Measurements from ENCODE around the gene CASZ1. TPM values are rescaled to one million over a fixed set of nuclear protein-coding genes. Genes with fewer than 3 reads are reported as not detected.

CASZ1 gene
- total RNA-seq, 6 experiments from 2014 or later = 0.14 to 0.67 (median 0.43) TPM

DNA sequence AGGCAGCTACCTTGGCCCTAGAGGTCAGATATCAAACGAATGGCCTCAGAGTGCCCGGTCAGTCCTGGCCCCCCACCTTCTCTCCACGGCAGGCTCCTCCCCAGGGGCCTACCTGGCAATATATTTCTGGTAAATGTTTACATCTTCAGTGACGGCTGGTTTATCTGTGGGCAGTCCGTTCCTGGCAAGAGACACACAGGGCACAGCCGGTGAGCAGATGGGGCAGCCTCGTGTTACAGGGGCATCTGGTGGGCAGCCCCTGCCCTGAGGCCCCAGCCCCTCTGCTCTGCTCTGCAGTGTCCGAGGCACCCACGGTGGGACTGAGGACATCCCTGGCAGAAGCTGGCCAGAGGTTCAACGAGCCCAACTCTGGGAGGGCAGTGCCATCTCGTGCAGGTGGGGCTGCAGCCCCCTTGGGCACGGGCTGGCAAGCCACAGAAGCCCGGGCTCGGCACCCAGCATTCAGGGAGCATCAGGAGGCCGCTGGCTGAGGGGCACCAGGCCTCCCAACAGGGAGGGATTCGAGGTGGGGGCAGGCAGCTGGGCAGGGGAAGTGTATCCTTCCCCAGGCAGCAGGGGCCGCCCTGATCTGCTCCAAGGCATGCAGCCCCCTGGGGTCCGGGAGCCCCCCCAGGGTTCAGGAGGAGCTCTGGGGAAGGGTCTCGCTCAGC is 137.9 kb downstream of the CASZ1 start:
- Mint-ChIP-seq H3K27me3 (ENCODE audit: insufficient read depth) (peaks cover 15% of the 10 kb centered on the region), H3K27ac (no peak overlapping the region), H3K4me3 (no peak overlapping the region), H3K9me3 (no peaks in the 10 kb centered on the region), H3K36me3 (ENCODE audit: low read depth) (no peaks in the 10 kb centered on the region), H3K4me1 (ENCODE audit: low read depth) (no peaks in the 10 kb centered on the region)
- TF ChIP-seq, protein P1, sequence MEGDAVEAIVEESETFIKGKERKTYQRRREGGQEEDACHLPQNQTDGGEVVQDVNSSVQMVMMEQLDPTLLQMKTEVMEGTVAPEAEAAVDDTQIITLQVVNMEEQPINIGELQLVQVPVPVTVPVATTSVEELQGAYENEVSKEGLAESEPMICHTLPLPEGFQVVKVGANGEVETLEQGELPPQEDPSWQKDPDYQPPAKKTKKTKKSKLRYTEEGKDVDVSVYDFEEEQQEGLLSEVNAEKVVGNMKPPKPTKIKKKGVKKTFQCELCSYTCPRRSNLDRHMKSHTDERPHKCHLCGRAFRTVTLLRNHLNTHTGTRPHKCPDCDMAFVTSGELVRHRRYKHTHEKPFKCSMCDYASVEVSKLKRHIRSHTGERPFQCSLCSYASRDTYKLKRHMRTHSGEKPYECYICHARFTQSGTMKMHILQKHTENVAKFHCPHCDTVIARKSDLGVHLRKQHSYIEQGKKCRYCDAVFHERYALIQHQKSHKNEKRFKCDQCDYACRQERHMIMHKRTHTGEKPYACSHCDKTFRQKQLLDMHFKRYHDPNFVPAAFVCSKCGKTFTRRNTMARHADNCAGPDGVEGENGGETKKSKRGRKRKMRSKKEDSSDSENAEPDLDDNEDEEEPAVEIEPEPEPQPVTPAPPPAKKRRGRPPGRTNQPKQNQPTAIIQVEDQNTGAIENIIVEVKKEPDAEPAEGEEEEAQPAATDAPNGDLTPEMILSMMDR (IDR thresholded peaks at IDR 0.05) = no peak
- no peak for DNase-seq

DNA sequence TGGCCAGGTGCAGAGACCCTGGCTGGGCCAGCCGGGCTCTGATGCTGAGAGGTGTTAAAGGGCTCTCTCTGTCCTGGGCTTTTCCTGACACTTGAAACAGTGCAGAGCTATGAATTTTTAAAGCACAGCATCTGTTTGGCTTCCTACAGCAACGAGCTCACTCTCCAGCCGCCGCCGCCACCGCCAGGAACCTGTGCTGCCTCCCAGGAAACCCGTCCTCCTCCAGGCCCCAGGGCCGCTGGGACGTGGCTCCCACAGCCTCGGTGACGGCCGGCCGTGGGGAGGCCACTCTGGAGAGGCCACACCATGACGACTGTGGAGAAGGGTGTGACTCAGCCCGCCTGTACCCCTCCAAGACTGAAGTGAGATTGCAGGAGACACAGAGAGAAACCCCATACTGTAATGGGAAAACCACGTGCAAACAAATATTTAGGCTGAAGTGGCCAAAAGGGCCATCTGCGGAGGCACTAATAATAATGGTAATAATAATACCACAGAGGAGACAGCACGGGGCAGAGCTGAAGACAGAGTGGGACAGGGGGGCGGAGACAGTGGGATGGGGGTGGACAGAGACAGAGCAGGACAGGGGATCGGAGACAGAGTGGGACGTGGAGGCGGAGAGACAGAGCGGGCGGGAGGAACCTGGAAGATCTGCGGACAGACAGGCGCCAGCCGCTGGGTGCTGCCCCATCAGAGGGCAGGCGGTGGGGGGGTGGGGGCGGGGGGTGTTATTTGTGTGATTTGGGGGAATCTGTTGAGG is 139.2 kb downstream of the CASZ1 start:
- TF ChIP-seq, protein P1 (IDR thresholded peaks at IDR 0.05) = no peak
- no peaks in the 10 kb centered on the region for H3K9me3 Mint-ChIP-seq

DNA sequence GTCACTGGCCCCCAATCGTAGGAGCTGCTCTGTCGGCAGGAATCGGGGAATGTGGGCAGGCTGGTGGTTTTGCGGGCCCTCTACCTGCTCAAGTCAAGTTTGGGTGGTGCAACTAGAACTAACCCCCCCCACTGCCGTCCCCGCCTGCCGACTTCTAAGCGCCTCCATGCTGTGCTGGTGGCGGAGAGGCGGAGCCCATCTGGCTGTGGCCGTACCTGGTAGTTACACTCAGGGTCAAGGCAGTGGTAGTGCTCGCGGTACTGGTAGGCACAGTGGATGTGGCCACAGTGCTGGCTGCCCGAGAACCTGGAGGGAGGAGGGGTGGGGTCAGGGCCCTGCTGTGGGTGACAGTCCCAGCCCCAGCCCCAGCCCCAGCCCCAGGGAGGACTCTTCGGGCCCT is 140.0 kb downstream of the CASZ1 start:
- Mint-ChIP-seq H3K9me3 (no peaks in the 10 kb centered on the region), H3K4me3 (no peak overlapping the region), H3K27ac (no peak overlapping the region), H3K36me3 (ENCODE audit: low read depth) (no peaks in the 10 kb centered on the region), H3K27me3 (ENCODE audit: insufficient read depth) (peaks cover 18% of the 10 kb centered on the region), H3K4me1 (ENCODE audit: low read depth) (no peaks in the 10 kb centered on the region)
- TF ChIP-seq, protein P1 (IDR thresholded peaks at IDR 0.05) = no peak
- no peak for DNase-seq

More for the DNA sequence above, 139.2 kb downstream of the CASZ1 start:
- Mint-ChIP-seq H3K27me3 (ENCODE audit: insufficient read depth) (peaks cover 16% of the 10 kb centered on the region), H3K36me3 (ENCODE audit: low read depth) (no peaks in the 10 kb centered on the region), H3K4me1 (ENCODE audit: low read depth) (no peaks in the 10 kb centered on the region), H3K4me3 (no peak overlapping the region), H3K27ac (no peak overlapping the region)
- no peak for DNase-seq

DNA sequence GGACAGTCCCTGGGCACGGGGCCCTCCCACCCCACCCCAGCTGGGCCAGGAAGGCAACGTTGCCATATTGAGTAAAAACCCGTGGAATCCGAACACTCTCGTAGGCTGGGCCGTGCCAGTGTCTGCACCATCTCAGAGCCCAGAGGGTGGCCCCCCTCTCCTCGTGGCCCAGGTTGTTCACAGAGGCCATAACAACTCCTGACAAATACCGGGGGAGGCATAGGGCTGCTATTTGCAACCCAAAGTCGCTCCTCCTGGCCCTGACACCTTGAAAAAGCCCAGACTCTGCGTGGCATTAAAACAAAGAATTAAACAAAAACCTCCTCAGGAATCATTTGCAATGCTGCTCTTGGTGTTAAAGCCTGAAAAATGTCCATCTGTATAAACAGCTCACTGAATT is 141.4 kb downstream of the CASZ1 start:
- no peak overlapping the region for H3K27ac Mint-ChIP-seq
- H3K27me3 Mint-ChIP-seq (ENCODE audit: insufficient read depth) = peaks cover 18% of the 10 kb centered on the region
- H3K4me3 Mint-ChIP-seq = no peak overlapping the region
- H3K4me1 Mint-ChIP-seq (ENCODE audit: low read depth) = no peaks in the 10 kb centered on the region
- no peaks in the 10 kb centered on the region for H3K9me3 Mint-ChIP-seq
- no peak for DNase-seq
- TF ChIP-seq, protein P1 (IDR thresholded peaks at IDR 0.05) = no peak
- no peaks in the 10 kb centered on the region for H3K36me3 Mint-ChIP-seq (ENCODE audit: low read depth)

DNA sequence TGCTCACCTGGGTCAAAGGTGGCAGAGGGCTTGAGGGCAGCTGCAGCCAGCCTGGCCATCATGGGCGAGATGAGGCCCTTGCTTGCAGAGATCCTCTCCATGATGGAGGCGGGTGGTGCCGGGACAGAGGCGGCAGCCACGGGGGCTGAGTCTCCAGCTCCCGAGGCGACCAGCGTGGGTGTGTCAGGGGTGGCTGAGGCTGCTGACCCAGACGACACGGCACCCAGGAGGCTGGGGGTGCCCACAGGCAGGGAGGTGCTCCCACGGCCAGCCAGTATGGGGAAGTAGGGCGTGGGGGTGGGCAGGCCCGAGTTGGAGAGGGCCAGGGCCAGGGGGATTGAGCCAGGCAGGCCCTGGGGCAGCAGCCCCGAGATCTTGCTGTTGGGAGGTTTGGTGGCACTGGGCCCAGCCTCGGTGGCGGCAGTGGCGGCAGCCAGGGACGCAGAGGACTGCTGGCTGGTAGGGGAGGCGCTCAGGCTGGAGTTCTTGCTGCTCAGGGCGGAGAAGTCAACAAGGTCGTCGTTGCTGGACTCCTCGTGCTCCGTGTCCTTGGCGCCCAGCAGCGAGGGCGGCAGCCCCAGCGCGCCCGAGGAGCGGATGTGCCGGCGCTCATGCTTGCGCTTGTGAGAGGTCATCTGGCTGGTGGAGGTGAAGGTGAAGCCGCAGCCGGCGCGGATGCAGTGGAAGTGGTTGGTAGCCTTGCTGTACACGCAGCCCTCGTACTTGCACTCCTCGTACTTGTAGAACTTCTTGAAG is 142.9 kb downstream of the CASZ1 start:
- Mint-ChIP-seq H3K27me3 (ENCODE audit: insufficient read depth) (peaks cover 17% of the 10 kb centered on the region), H3K9me3 (no peaks in the 10 kb centered on the region), H3K4me3 (no peak overlapping the region), H3K36me3 (ENCODE audit: low read depth) (no peaks in the 10 kb centered on the region), H3K27ac (no peak overlapping the region), H3K4me1 (ENCODE audit: low read depth) (no peaks in the 10 kb centered on the region)
- DNase-seq = no peak
- TF ChIP-seq, protein P1 (IDR thresholded peaks at IDR 0.05) = no peak
